ENCODE results near the gene ECHS1.

GRCh38 chr10:133384071-133384470, 10.9 kb upstream of the ECHS1 start:
- TF ChIP-seq, protein P1, sequence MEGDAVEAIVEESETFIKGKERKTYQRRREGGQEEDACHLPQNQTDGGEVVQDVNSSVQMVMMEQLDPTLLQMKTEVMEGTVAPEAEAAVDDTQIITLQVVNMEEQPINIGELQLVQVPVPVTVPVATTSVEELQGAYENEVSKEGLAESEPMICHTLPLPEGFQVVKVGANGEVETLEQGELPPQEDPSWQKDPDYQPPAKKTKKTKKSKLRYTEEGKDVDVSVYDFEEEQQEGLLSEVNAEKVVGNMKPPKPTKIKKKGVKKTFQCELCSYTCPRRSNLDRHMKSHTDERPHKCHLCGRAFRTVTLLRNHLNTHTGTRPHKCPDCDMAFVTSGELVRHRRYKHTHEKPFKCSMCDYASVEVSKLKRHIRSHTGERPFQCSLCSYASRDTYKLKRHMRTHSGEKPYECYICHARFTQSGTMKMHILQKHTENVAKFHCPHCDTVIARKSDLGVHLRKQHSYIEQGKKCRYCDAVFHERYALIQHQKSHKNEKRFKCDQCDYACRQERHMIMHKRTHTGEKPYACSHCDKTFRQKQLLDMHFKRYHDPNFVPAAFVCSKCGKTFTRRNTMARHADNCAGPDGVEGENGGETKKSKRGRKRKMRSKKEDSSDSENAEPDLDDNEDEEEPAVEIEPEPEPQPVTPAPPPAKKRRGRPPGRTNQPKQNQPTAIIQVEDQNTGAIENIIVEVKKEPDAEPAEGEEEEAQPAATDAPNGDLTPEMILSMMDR (IDR thresholded peaks at IDR 0.05; ENCODE audit: low read depth, low read length): no peak
- no peak for TF ChIP-seq POLR2A (IDR thresholded peaks at IDR 0.05; ENCODE audit: extremely low read depth, insufficient read length)
- TF ChIP-seq MAX (IDR thresholded peaks at IDR 0.05; ENCODE audit: low read depth, low read length): no peak
